HG03354 (cell line): ENCODE data around the gene CCDC88C.
"Not testable (repeated sequence)": the region's sequence is repeated elsewhere in the genome, so short reads cannot be mapped to it uniquely, and the experiment has no call there.

Experiments used
- ATAC-seq: cut with Tn5 transposase; IDR thresholded peaks from one replicate; pipeline ENCODE4 v1.9.1; 2021; ENCODE audit warnings: mild to moderate bottlenecking; ENCODE audit not compliant: unreplicated experiment, poor library complexity, severe bottlenecking

CCDC88C gene

GRCh38 chr14:91417983-91418386, 365 bp upstream of the CCDC88C start:
- peak; percentile 22 for ATAC-seq

GRCh38 chr14:91416744-91417119, 888 bp downstream of the CCDC88C start:
- no peak for ATAC-seq

GRCh38 chr14:91415794-91416743, 1.6 kb downstream of the CCDC88C start:
- ATAC-seq: peak; percentile 66

GRCh38 chr14:91414475-91414833, 3.2 kb downstream of the CCDC88C start:
- ATAC-seq: no peak

- ATAC-seq: no peak
Observed at GRCh38 chr14:91413547-91414474, 3.8 kb downstream of the CCDC88C start.

- no peak for ATAC-seq
Observed at GRCh38 chr14:91412939-91413338, 4.7 kb downstream of the CCDC88C start.

- ATAC-seq: no peak
Observed at GRCh38 chr14:91410771-91411536, 6.7 kb downstream of the CCDC88C start.

GRCh38 chr14:91409928-91410718, 7.5 kb downstream of the CCDC88C start:
- no peak for ATAC-seq

- ATAC-seq: not testable (repeated sequence)
Observed at GRCh38 chr14:91409240-91409639, 8.4 kb downstream of the CCDC88C start.

GRCh38 chr14:91406982-91407381, 10.6 kb downstream of the CCDC88C start:
- no peak for ATAC-seq

- no peak for ATAC-seq
Observed at GRCh38 chr14:91406451-91406850, 11.2 kb downstream of the CCDC88C start.

GRCh38 chr14:91405724-91406435, 11.7 kb downstream of the CCDC88C start:
- no peak for ATAC-seq

- ATAC-seq: no peak
Observed at GRCh38 chr14:91405241-91405721, 12.3 kb downstream of the CCDC88C start.

- no peak for ATAC-seq
Observed at GRCh38 chr14:91402771-91403600, 14.6 kb downstream of the CCDC88C start.

- no peak for ATAC-seq
Observed at GRCh38 chr14:91402348-91402747, 15.3 kb downstream of the CCDC88C start.

- no peak for ATAC-seq
Observed at GRCh38 chr14:91401751-91402150, 15.9 kb downstream of the CCDC88C start.

- ATAC-seq: no peak
Observed at GRCh38 chr14:91400696-91401095, 16.9 kb downstream of the CCDC88C start.
